GM12878 (cell line): Measurements from ENCODE around the gene GABRR3. TPM values are rescaled to one million over a fixed set of nuclear protein-coding genes. Genes with fewer than 3 reads are reported as not detected.

Source experiments
- ATAC-seq: fragments of 200-7000 bp; cut with Tn5 transposase; 3 replicates; pipeline ENCODE4 v1.9.1; 2020; ENCODE audit warnings: mild to moderate bottlenecking, moderate library complexity
- BruUV-seq: library from RNA; stranded (reverse); fragments of 400-500 nt; replicated peaks from 2 replicates; lab custom pipeline; 2021; lab: Mats Ljungman, UMichigan
- CTCF ChIA-PET: fragments of 300-600 bp; sonication (Branson Sonifier 250); formaldehyde crosslinking; extraction: SDS; loops from one replicate; lab custom pipeline; 2021; ENCODE audit warnings: inconsistent platforms; lab: Yijun Ruan, JAX
- POLR2A ChIA-PET: fragments of 350-600 bp; formaldehyde crosslinking; extraction: SDS; loops from one replicate; lab custom pipeline; 2021; ENCODE audit warnings: inconsistent platforms; lab: Charles Lee
- RAD21 ChIA-PET: fragments of 300-600 bp; sonication (Branson Sonifier 250); formaldehyde crosslinking; loops from one replicate; lab custom pipeline; 2023; ENCODE audit warnings: antibody characterized with exemption; ENCODE audit not compliant: unreplicated experiment; lab: Charles Lee
- SMC1A ChIA-PET: fragments of 300-600 bp; sonication (Branson Sonifier 250); formaldehyde crosslinking; loops from one replicate; lab custom pipeline; 2023; ENCODE audit not compliant: unreplicated experiment, uncharacterized antibody; lab: Charles Lee
- DNase-seq: peaks from one replicate; pipeline ENCODE4 v3.0.0-alpha.2; 2011; ENCODE audit warnings: low read depth, low spot score
- FAIRE-seq: peaks from 3 replicates; lab custom pipeline; 2011; peaks lifted over from hg19 to GRCh38; lab: Jason Lieb, UNC
- H2AFZ ChIP-seq: 2 replicates; pipeline ENCODE4 v1.6.0; 2011; ENCODE audit warnings: low read depth, low read length, control low read depth; ENCODE audit not compliant: control insufficient read depth
- H3K27ac ChIP-seq: 2 replicates; pipeline ENCODE4 v1.5.1; 2011; ENCODE audit warnings: control low read depth; ENCODE audit not compliant: control insufficient read depth, insufficient read depth
- H3K27me3 ChIP-seq, 2 experiments: replicated peaks in 1 of 2; 2 replicates each; pipeline versions ENCODE4 v1.6.0 to v1.6.1; 2011; ENCODE audit warnings: low read length in 1 of 2; ENCODE audit not compliant: control insufficient read depth in 2 of 2, insufficient read depth in 2 of 2
- H3K36me3 ChIP-seq, 2 experiments: 2 replicates each; pipeline ENCODE4 v1.5.1; 2011; ENCODE audit warnings: low read length in 1 of 2; ENCODE audit not compliant: control insufficient read depth in 2 of 2, insufficient read depth in 2 of 2
- H3K4me1 ChIP-seq: 2 replicates; pipeline ENCODE4 v1.6.1; 2011; ENCODE audit warnings: mild to moderate bottlenecking, low read length, moderate library complexity, mixed read lengths; ENCODE audit not compliant: control insufficient read depth, insufficient read depth
- H3K4me2 ChIP-seq: 2 replicates; pipeline ENCODE4 v1.6.0; 2011; ENCODE audit warnings: control low read depth; ENCODE audit not compliant: control insufficient read depth, insufficient read depth
- H3K4me3 ChIP-seq: fragments of 200-600 bp; sonication (generic); 2 replicates; pipeline ENCODE4 v1.5.1; 2016
- H3K79me2 ChIP-seq: 2 replicates; pipeline ENCODE4 v1.6.0; 2011; ENCODE audit warnings: low read length; ENCODE audit not compliant: control insufficient read depth, insufficient read depth
- H3K9ac ChIP-seq: 2 replicates; pipeline ENCODE4 v1.8.0; 2011; ENCODE audit warnings: low read length, control low read depth, mixed read lengths; ENCODE audit not compliant: control insufficient read depth, insufficient read depth
- H3K9me3 ChIP-seq: replicated peaks from 3 replicates; pipeline ENCODE4 v1.5.1; 2011; ENCODE audit warnings: mild to moderate bottlenecking, low read length; ENCODE audit not compliant: control insufficient read depth, insufficient read depth
- H4K20me1 ChIP-seq: 2 replicates; pipeline ENCODE4 v1.6.0; 2011; ENCODE audit not compliant: control insufficient read depth, insufficient read depth
- BMI1 ChIP-seq: fragments of 450-650 bp; IDR thresholded peaks from 2 replicates; pipeline ENCODE4 v1.6.1; 2016; ENCODE audit warnings: mild to moderate bottlenecking, moderate library complexity, borderline replicate concordance
- CUX1 ChIP-seq: IDR thresholded peaks from 2 replicates; pipeline ENCODE4 v1.6.1; 2012; ENCODE audit warnings: improper control_type of control experiment, low read depth, low read length; ENCODE audit not compliant: insufficient replicate concordance
- HDGF ChIP-seq: fragments of 450-650 bp; IDR thresholded peaks from 2 replicates; pipeline ENCODE4 v1.6.1; 2016; ENCODE audit warnings: antibody characterized with exemption
- NFXL1 ChIP-seq: fragments of 450-650 bp; IDR thresholded peaks from 2 replicates; pipeline ENCODE4 v1.6.1; 2017; ENCODE audit warnings: antibody characterized with exemption, mild to moderate bottlenecking, borderline replicate concordance
- NR2C1 ChIP-seq: fragments of 450-650 bp; IDR thresholded peaks from 2 replicates; pipeline ENCODE4 v1.6.1; 2017; ENCODE audit warnings: antibody characterized with exemption, mild to moderate bottlenecking, moderate library complexity
- PML ChIP-seq: IDR thresholded peaks from 2 replicates; pipeline ENCODE4 v1.6.1; 2012; ENCODE audit warnings: low read length, inconsistent platforms
- RELB ChIP-seq: fragments of 450-650 bp; IDR thresholded peaks from 2 replicates; pipeline ENCODE4 v1.6.1; 2017; ENCODE audit warnings: low read depth, mild to moderate bottlenecking, moderate library complexity
- ZBTB11 ChIP-seq: fragments of 450-650 bp; formaldehyde crosslinking; IDR thresholded peaks from 2 replicates; pipeline ENCODE4 v1.5.0; 2022; ENCODE audit warnings: mild to moderate bottlenecking, missing genetic modification characterization
- WGBS: methylation state at CpG from one replicate; pipeline ENCODE4 v1.1.6; 2016; ENCODE audit warnings: low lambda C conversion rate; ENCODE audit not compliant: insufficient replicate concordance, insufficient coverage; ENCODE audit errors: missing lambda C conversion rate; 5-methylcytosine and 5-hydroxymethylcytosine counted together
- in situ Hi-C: fragments of 300-500 bp; cut with MboI; formaldehyde crosslinking; loops from 9 replicates; pipeline ENCODE4 v1.14.3; 2018; ENCODE audit warnings: mixed read lengths
- intact Hi-C: fragments of 100-400 bp; cut with micrococcal nuclease; formaldehyde crosslinking; loops from one replicate; pipeline ENCODE4 v1.14.2; 2022; ENCODE audit not compliant: unreplicated experiment
- polyA plus RNA-seq, 11 experiments: library from polyadenylated mRNA; depleted of rRNA in 4 of 11; unstranded in 6 of 11; stranded (reverse) in 5 of 11; fragments of >200 nt; fragmentation: Nextera tagmentation in 4 of 11; fragmentation: Illumina TruSeq in 1 of 11; extraction: Ambion mirVana in 4 of 11; extraction: Trizol in 1 of 11; gene quantifications; 1 replicate in 1 of 11; 2 replicates in 10 of 11; pipeline versions ENCODE4 v1.2.1 to v1.2.3, GENCODE V29; 2011 to 2016; ENCODE audit warnings: inconsistent platforms in 2 of 11, missing spikeins in 2 of 11, low read depth in 1 of 11
- total RNA-seq, 4 experiments: library from RNA; depleted of rRNA in 3 of 4; stranded (reverse); fragments of >200 nt in 3 of 4; fragmentation: Illumina TruSeq in 1 of 4; extraction: Trizol in 1 of 4; gene quantifications; 2 replicates each; pipeline versions ENCODE4 v1.2.1 to v1.2.3, GENCODE V29; 2013 to 2021

The GABRR3 gene
- total and polyA plus RNA-seq, 10 of the 15 experiments (the other 5 are each of a cell fraction or from before 2014, with no cell fraction given) = not detected

- TF ChIP-seq RELB = no peak
- no peak for TF ChIP-seq HDGF
Measured at GRCh38 chr3:98038876-98039275, 3.8 kb upstream of the GABRR3 start (continued).

GRCh38 chr3:98038286-98038685 lies 3.2 kb upstream of the GABRR3 start:
- intact Hi-C loops (loop anchor here (2.0 to 5.0 kb wide), 3 partner anchors 487 to 775 kb away; partner anchors contain the start of gene CPOX), in situ Hi-C loops (loop anchor here (10.0 kb wide), 2 partner anchors 477 to 557 kb away; partner anchors contain the start of gene CPOX)
- no peak; the same call in 2 of the 3 replicates for ATAC-seq
- ChIA-PET SMC1A (interaction anchor here (0.6 to 4.5 kb wide), 20 partner anchors 10 to 1716 kb away, joined by 3 to 22 read pairs (median 4); no protein-coding TSS in a partner anchor), POLR2A (interaction anchor here (0.6 kb wide), 3 partner anchors 51 to 618 kb away, joined by 3 read pairs; no protein-coding TSS in a partner anchor), RAD21 (interaction anchor here (0.6 to 5.0 kb wide), 13 partner anchors 46 to 1650 kb away, joined by 3 to 24 read pairs (median 3); no protein-coding TSS in a partner anchor), CTCF (interaction anchor here (0.6 to 6.4 kb wide), 37 partner anchors 12 to 779 kb away, joined by 3 to 112 read pairs (median 4); no protein-coding TSS in a partner anchor)
- DNase-seq = no peak
- Histone ChIP-seq H2AFZ (no peak overlapping the region), H3K36me3 (no peaks in the 10 kb centered on the region), H3K9ac (no peak overlapping the region), H3K4me3 (no peak overlapping the region), H3K9me3 (no peaks in the 10 kb centered on the region; the same call in 2 of the 3 replicates), H3K79me2 (no peaks in the 10 kb centered on the region), H3K4me1 (no peaks in the 10 kb centered on the region), H3K4me2 (no peak overlapping the region), H3K27me3 (no peaks in the 10 kb centered on the region; a peak in 1 of 4 replicates), H3K27ac (no peak overlapping the region), H4K20me1 (no peaks in the 10 kb centered on the region)
- no TSS peak for BruUV-seq
- TF ChIP-seq PML = no peak
- TF ChIP-seq CUX1 = no peak
- no peak for TF ChIP-seq ZBTB11 (CRISPR knock-in tag)
- TF ChIP-seq BMI1 = no peak
- no peak for TF ChIP-seq NFXL1
- no peak for TF ChIP-seq NR2C1
- WGBS = 0% methylated on average over 3 of the region's 3 CpGs
- FAIRE-seq = no peak
